Activated T-helper 1 cell treated with anti-CD3 and anti-CD28 coated beads, Interleukin-2, amount 50 U/mL, for 16 hours (primary cell): Measurements from ENCODE around the gene ETF1.

Experiments used
- DNase-seq, 2 donors: peaks; one replicate each; pipeline ENCODE4 v3.0.0-alpha.2; 2020; ENCODE audit warnings: low read depth in 1 of 2, low spot score in 1 of 2

Gene ETF1

GRCh38 chr5:138542956-138543729, at the start of gene ETF1:
Gene ETF1, minus strand, starts transcription at chr5:138543236. Its CDS starts 318 bp downstream, at chr5:138542918.
- DNase-seq: peak; percentile 98 to 100

- no peak for DNase-seq
Observed at GRCh38 chr5:138588013-138588788, 45.2 kb upstream of the ETF1 start.

- DNase-seq: no peak
Observed at GRCh38 chr5:138585157-138585556, 42.1 kb upstream of the ETF1 start.

GRCh38 chr5:138583984-138584637, 41.1 kb upstream of the ETF1 start:
- no peak for DNase-seq

GRCh38 chr5:138582959-138583358, 39.9 kb upstream of the ETF1 start:
- no peak for DNase-seq

GRCh38 chr5:138580777-138581176, 37.7 kb upstream of the ETF1 start:
- DNase-seq: no peak

GRCh38 chr5:138580001-138580400, 37.0 kb upstream of the ETF1 start:
- no peak for DNase-seq

GRCh38 chr5:138579517-138579863, 36.5 kb upstream of the ETF1 start:
- no peak for DNase-seq

DNA sequence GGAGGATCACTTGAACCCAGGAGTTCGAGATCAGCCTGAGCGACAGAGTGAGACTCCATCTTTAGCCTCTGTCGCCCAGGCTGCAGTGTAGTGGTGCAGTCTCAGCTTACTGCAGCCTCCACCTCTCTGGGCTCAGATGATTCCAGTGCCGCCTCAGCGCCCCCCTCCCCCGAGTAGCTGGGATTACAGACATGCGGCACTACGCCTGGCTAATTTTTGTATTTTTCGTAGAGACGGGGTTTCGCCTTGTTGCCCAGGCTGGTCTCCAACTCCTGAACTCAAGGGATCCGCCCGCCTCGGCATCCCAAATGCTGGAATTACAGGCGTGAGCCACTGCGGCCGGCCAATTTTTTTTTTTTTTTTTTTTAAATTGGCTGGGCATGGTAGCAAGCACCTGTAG, 34.4 kb upstream of the ETF1 start:
- DNase-seq: no peak

DNA sequence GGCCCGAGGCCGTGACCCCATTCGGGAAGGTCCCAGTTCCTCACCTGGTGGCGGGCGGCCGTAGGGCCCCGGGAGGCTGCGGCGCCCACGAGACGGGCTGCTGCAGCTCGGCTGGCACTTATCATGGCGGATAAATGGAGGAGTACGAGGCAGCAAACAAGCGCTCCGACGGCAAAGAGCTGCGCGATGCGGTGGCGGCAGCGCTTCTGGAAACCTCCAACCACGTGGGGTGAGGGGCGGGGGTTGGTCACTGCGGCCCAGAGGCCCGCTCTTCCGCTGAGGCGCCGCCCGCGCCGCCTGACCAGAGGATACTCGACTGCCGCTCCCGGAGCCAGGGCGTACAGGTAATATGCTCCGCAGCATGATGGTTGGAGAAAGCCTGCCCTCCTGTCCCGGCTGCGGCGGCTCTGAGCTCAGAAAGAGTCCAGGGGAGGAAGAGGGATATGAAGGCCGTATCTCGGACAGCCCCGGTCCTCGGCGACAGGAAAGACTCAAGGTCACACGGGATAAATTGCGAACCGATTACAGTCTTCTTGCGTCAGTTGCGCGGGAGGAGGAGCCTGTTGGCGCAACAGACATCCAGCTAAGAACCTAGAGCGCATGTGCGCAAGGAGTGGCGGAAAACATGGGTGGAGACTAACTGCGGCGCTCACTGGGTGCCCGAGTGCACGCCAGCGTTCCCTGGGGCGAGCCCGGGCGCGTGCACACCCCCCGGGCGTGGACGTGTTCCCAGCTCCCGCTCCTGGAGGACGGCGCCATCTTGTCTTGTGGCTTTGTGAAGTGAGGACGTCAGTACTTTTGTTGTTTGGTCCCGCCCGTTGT, 32.4 kb upstream of the ETF1 start, which contains the start of gene HSPA9:
HSPA9 (minus strand) TSS at position 208 of the 822 bp plus-strand sequence; CDS start at position 125, 83 bp downstream.
- peak; percentile 87 to 94 for DNase-seq

GRCh38 chr5:138574744-138575193, 31.7 kb upstream of the ETF1 start:
- no peak for DNase-seq

DNA sequence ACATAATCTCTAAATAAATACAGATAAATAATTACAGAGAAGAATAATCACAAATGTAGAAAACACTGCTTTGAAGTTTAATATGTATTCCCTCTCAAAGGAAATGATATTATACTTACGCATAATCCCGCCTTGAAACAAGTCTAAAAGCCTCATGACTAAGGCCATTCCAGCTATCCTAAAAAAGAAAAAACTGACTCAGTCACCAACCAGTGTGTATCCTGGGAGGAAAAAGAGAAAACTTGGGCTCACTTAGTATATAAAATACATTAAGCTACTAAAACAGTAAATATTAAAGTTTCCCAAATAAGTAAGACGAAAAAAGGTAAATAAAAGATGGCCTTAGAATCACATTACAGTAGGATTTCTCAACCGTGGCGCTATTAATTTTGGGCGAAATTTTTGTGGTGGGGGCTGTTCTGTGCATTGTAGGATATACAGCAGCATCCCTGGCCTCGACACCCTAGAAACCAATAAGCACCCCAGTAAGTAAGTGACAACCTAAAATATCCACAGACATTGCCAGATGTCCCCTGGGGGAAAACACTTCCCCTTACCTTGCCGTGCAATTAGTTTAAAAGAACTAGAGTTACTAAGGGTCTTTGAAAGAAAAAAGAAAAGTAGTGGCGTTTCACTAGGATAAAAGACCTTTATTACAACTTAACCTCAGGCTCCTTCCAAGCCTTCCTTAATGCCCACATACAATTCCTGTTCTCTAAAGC, 31.1 kb upstream of the ETF1 start:
- DNase-seq: no peak

DNA sequence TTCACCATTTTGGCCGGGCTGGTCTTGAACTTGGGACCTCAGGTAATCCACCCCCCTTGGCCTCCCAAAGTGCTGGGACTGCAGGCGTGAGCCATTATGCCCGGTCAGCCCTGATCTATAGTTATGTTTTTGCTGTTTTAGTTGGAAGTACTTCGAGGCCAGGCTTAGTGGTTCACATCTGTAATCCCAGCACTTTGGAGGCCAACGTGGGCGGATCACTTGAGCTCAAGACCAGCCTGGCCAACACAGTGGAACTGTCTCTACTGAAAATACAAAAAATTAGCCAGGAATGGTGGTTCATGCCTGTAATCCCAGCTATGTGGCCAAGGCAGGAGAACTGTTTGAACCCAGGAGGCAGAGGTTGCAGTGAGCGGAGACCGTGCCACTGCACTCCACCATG, 30.2 kb upstream of the ETF1 start:
- DNase-seq: no peak

GRCh38 chr5:138570871-138571270, 27.8 kb upstream of the ETF1 start:
- DNase-seq: no peak

GRCh38 chr5:138569782-138570181, 26.7 kb upstream of the ETF1 start:
- DNase-seq: no peak

- no peak for DNase-seq
Observed at GRCh38 chr5:138568061-138568824, 25.2 kb upstream of the ETF1 start.

GRCh38 chr5:138566792-138567191, 23.8 kb upstream of the ETF1 start:
- DNase-seq: no peak

- no peak for DNase-seq
Observed at GRCh38 chr5:138565100-138565821, 22.2 kb upstream of the ETF1 start.

DNA sequence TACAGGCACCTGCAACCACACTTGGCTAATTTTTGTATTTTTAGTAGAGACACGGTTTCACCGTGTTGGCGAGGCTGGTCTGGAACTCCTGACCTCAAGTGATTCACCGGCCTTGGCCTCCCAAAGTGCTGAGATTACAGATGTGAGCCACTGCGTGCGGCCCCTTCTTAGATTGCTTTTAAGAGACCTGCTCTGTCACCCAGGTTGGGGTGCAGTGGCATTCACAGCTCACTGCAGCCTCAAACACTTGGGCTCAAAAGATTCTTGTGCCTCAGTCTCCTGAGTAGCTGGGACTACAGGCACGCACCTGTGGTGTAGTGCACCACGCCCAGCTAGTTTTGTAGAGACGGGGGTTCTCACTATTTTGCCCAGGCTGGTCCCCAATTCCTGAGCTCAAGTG, 21.2 kb upstream of the ETF1 start:
- DNase-seq: no peak
